Natural killer cell treated with Interleukin-12 subunit alpha and Interleukin-12 subunit beta and Interleukin-15 and Interleukin-18, amount 100 ng/mL, for 72 hours (primary cell): ENCODE results near the gene SEMA3B. TPM values are rescaled to one million over a fixed set of nuclear protein-coding genes. Genes with fewer than 3 reads are reported as not detected.
A peak's percentile ranks its signal among the peaks of the same experiment; 100 is the strongest.
"Not testable (repeated sequence)": the region's sequence is repeated elsewhere in the genome, so short reads cannot be mapped to it uniquely, and the experiment has no call there.

Source experiments
- ATAC-seq, 2 donors: fragments of 150-1000 bp; cut with Tn5 transposase in 1 of 2; sonication (Bioruptor Pico), chemical (Tn5 transposase) in 1 of 2; 2 replicates each; pipeline ENCODE4 v1.10.0; 2021
- DNase-seq: peaks from one replicate; pipeline ENCODE4 v3.0.0; 2022; ENCODE audit warnings: low spot score
- H3K27ac Mint-ChIP-seq, 2 donors: 1 replicate in 1 of 2; 2 replicates in 1 of 2; pipeline ENCODE4 v1.8.0; 2022; ENCODE audit warnings: mixed read lengths in 2 of 2, mild to moderate bottlenecking in 1 of 2, moderate library complexity in 1 of 2
- H3K27me3 Mint-ChIP-seq, 2 donors: 1 replicate in 1 of 2; 2 replicates in 1 of 2; pipeline ENCODE4 v1.8.0; 2022; ENCODE audit warnings: mixed read lengths in 2 of 2
- H3K36me3 Mint-ChIP-seq: one replicate; pipeline ENCODE4 v1.8.0; 2022; ENCODE audit warnings: mixed read lengths
- H3K4me1 Mint-ChIP-seq, 2 donors: 1 replicate in 1 of 2; 2 replicates in 1 of 2; pipeline ENCODE4 v1.8.0; 2022; ENCODE audit warnings: low read depth in 2 of 2, mixed read lengths in 2 of 2, mild to moderate bottlenecking in 1 of 2
- H3K4me3 Mint-ChIP-seq: one replicate; pipeline ENCODE4 v1.8.0; 2022; ENCODE audit warnings: mixed read lengths
- H3K9me3 Mint-ChIP-seq: 2 replicates; pipeline ENCODE4 v1.8.0; 2022; ENCODE audit warnings: mixed read lengths
- total RNA-seq, 2 donors: library from RNA; stranded (reverse); gene quantifications; one replicate each; pipeline ENCODE4 v1.2.3, GENCODE V29; 2022

SEMA3B gene
- total RNA-seq, 2 donors from 2014 or later: 0.89 to 1.2 TPM

DNA sequence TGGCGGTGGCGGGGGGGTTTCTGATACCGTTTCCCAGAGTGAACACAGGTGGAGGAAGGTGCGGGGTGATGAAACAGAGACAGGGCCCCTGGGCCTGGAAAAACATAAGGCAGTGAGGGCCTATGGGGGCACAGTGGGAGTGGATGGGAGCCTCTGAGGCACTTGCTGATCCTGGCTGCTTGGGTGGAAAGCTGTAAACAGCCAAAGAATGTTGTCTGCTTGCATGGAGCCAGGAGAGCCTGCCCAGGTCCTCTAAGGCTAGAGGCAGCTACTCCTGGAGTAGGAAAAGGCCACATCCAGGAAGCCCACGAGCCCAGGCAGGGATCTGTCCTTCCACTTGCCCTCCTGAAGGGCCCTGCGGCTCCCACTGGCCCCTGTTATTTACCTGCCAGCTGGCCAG is 2.9 kb upstream of the SEMA3B start:
- peaks cover 0 to 2% of the 10 kb centered on the region in 2 donors for H3K4me1 Mint-ChIP-seq
- peaks cover 0 to 2% of the 10 kb centered on the region in 2 donors for H3K27me3 Mint-ChIP-seq
- H3K36me3 Mint-ChIP-seq: no peaks in the 10 kb centered on the region
- H3K4me3 Mint-ChIP-seq: no peak overlapping the region
- no peak for DNase-seq
- no peak overlapping the region for H3K27ac Mint-ChIP-seq
- ATAC-seq: no peak
- H3K9me3 Mint-ChIP-seq: no peaks in the 10 kb centered on the region

DNA sequence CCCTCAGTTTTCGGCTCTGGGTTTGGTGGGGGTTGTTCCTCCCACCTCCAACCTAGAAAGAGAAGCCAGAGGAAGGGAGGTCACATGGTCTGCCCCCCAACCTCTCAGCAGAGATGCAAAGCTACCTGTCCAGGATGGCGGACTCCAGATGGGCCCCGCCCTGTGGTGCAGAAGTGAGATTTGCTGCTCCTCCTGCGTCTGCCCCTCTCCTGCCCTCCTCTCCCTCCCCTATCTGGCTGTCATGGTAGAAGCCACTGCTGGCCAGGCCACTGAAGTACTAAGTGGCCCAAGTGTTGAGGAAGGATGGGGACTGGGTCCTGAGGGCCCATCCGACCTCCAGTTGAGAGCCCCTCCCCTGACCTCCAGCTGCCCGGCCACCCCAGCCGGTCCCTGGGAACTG is 2.1 kb upstream of the SEMA3B start:
- Mint-ChIP-seq H3K27ac (no peak overlapping the region), H3K27me3 (peaks cover 0 to 2% of the 10 kb centered on the region in 2 donors), H3K9me3 (no peaks in the 10 kb centered on the region), H3K36me3 (no peaks in the 10 kb centered on the region), H3K4me3 (no peak overlapping the region), H3K4me1 (peaks cover 0 to 6% of the 10 kb centered on the region in 2 donors)
- ATAC-seq (no peak), DNase-seq (no peak)

DNA sequence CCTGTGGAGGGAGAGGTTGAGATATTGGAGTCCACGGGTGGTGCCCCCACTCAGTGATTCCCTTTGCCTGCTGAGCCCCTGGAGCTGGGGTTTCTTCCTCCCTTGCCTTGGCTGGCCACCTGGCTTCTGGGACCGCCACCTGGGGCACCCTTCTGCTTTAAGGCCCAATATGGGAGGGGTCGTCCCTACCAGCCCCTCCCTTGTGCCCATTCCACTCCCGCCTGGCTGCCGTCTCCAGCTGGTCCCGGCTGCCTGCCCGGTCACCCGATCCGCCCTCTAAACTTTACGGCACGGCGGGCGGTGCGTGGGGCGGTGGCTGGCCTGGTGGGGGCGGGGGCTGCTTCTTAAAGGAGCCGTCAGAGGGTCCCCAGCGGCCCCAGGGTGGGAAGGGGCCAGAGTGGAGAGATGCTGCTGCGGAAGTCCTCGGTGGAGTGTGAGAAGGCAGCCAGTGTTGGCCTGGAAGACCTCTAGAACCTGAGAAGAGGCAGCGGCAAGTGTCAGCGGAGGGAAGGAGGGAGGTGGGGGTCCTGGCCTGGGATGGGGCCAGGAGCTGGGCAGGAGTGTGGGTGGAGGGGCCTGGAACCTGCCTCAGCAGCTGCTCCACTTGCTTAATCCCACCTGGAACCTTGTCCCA is 1.6 kb upstream of the SEMA3B start:
- H3K27ac Mint-ChIP-seq: no peak overlapping the region
- H3K9me3 Mint-ChIP-seq: no peaks in the 10 kb centered on the region
- H3K36me3 Mint-ChIP-seq: no peaks in the 10 kb centered on the region
- H3K27me3 Mint-ChIP-seq: peaks cover 0 to 2% of the 10 kb centered on the region in 2 donors
- H3K4me3 Mint-ChIP-seq: no peak overlapping the region
- DNase-seq (no peak), ATAC-seq (no peak)
- H3K4me1 Mint-ChIP-seq: peaks cover 0 to 6% of the 10 kb centered on the region in 2 donors

DNA sequence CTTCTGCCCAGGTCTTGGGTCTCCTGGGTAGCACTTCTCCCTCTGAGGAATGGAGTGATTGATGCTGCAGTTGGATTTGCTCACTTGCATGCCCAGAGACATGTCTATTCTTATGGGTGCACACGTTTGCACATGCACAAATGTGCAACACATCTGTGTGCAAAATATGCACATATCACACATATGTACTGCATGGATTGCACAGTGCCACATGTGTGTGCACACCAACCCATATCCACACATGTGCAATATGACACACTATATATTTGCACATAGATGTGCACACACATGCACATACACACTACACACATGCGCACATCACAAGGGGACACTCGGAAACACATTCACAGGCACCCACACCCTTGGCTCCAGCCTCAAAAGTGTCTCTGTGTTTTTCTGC is 671 bp upstream of the SEMA3B start:
- Mint-ChIP-seq H3K27me3 (peaks cover 5 to 6% of the 10 kb centered on the region in 2 donors), H3K36me3 (no peaks in the 10 kb centered on the region), H3K27ac (no peak overlapping the region), H3K4me3 (no peak overlapping the region), H3K9me3 (no peaks in the 10 kb centered on the region), H3K4me1 (peaks cover 6 to 11% of the 10 kb centered on the region in 2 donors)
- ATAC-seq: no peak
- no peak for DNase-seq

DNA sequence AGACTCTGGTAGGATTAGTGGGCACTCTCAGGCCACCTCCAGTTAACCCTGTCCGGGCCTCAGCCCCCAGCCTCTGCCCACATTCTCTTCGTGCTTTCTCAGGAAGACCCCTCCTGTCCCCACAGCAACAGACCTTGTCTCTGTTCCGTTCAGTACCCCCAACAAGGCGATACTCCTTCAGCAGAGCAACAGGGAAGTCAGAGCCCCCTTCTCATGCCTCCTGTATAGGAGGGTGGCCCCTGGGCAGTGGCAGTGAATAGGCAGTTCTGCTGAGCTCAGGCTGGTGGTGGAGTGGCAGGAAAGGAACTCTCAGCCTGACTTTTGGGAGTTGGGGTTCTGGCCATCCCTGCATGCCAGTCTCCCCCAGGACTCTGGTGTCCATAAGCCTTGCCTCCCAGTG is 513 bp downstream of the SEMA3B start:
- peaks cover 10 to 12% of the 10 kb centered on the region in 2 donors for H3K27me3 Mint-ChIP-seq
- ATAC-seq: no peak
- no peak overlapping the region for H3K27ac Mint-ChIP-seq
- H3K36me3 Mint-ChIP-seq: no peaks in the 10 kb centered on the region
- DNase-seq: no peak
- H3K4me1 Mint-ChIP-seq: peaks cover 11 to 13% of the 10 kb centered on the region in 2 donors
- no peak overlapping the region for H3K4me3 Mint-ChIP-seq
- no peaks in the 10 kb centered on the region for H3K9me3 Mint-ChIP-seq

DNA sequence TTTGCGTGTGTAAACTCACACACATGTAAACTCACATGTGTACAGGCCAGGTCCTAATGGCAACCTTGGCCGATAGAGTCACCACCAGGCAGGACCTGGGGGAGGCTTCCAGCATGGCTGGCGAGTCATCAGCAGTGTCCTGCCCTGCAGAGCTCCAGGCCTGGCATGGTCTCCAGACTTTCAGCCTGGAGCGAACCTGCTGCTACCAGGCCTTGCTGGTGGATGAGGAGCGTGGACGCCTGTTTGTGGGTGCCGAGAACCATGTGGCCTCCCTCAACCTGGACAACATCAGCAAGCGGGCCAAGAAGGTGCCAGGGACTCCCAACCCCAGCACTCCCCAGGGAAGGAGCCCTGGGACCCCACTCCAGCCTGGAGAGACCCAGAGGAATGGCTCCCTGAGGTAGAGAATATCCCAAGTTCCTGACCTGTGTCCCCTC is 1.0 kb downstream of the SEMA3B start:
- peaks cover 12 to 14% of the 10 kb centered on the region in 2 donors for H3K27me3 Mint-ChIP-seq
- no peak overlapping the region for H3K4me3 Mint-ChIP-seq
- peaks cover 13 to 16% of the 10 kb centered on the region in 2 donors for H3K4me1 Mint-ChIP-seq
- no peak overlapping the region for H3K27ac Mint-ChIP-seq
- DNase-seq: no peak
- no peak for ATAC-seq
- H3K36me3 Mint-ChIP-seq: no peaks in the 10 kb centered on the region
- H3K9me3 Mint-ChIP-seq: no peaks in the 10 kb centered on the region

DNA sequence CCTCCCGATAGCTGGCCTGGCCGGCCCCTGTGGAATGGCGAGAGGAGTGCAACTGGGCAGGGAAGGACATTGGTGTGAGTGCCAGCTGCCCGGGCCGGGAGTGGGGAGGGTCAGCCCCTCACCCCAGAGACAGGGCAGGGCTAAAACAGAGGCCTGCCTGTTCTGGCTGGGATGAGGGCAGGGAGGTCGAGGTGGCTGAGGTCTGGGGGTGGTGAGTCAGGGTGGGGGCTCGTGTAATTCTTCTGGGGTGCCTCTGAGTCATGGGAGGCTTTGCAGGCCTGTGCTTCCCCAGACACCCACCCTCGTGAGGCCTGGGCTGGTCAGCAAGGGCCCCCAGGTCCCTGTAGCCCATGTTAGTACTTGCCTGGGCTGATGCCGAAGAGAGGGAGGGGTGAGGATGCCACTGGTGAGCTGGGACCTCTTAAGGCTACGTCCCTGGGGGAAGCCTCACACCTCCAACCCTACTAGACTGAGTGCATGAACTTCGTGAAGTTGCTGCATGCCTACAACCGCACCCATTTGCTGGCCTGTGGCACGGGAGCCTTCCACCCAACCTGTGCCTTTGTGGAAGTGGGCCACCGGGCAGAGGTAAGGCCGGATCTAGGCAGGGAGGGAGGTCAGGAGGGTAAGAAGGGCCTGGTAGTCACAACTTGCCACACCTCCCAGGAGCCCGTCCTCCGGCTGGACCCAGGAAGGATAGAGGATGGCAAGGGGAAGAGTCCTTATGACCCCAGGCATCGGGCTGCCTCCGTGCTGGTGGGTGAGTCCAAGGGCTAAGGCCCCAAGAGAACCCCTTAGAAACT is 1.7 kb downstream of the SEMA3B start:
- H3K4me1 Mint-ChIP-seq: peaks cover 16 to 17% of the 10 kb centered on the region in 2 donors
- no peak for DNase-seq
- H3K9me3 Mint-ChIP-seq: no peaks in the 10 kb centered on the region
- H3K27me3 Mint-ChIP-seq: peaks cover 15 to 19% of the 10 kb centered on the region in 2 donors
- H3K27ac Mint-ChIP-seq: no peak overlapping the region
- no peaks in the 10 kb centered on the region for H3K36me3 Mint-ChIP-seq
- no peak for ATAC-seq
- no peak overlapping the region for H3K4me3 Mint-ChIP-seq

DNA sequence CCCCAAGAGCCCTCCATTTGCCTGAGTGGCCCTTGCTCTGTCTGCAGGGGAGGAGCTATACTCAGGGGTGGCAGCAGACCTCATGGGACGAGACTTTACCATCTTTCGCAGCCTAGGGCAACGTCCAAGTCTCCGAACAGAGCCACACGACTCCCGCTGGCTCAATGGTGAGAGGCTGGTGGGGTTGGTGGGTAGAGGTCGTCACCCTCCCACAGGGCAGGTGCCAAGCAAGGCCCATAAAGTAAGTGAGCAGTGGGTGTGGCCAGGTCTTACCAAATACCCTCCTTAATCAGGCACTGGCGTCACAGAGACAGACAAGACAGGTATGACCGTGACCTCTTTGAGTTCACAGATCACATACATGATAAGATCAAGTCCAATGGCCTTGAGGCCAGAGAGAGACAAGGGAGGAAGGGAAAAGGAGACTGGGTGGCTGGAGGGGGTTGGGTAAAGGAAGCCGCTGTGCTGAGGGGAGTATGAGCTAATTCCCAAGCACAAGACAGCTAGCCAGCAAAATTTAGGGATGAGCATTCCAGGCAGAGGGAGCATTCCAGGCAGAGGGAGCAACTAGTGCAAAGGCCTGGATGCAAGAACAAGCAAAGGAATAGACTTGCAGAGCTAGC is 2.5 kb downstream of the SEMA3B start:
- H3K4me3 Mint-ChIP-seq: no peak overlapping the region
- peak overlapping the region in 1 of 2 donors; percentile 77 for H3K27ac Mint-ChIP-seq

DNA sequence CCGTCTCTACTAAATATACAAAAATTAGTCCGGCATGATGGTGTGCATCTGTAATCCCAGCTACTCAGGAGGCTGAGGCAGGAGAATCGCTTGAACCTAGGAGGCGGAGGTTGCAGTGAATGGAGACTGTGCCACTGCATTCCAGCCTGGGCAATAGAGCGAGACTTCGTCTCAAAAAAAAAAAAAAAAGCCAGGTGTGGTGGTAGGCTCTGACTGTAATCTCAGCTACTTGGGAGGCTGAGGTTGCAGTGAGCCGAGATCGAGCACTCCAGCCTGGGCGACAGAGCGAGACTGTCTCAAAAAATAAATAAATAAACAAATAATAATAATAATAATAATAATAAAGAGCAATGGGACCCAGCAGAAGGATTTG is 3.6 kb downstream of the SEMA3B start:
- H3K4me3 Mint-ChIP-seq, H3K27ac Mint-ChIP-seq, ATAC-seq, H3K36me3 Mint-ChIP-seq, H3K9me3 Mint-ChIP-seq, DNase-seq: not testable (repeated sequence)
- Mint-ChIP-seq H3K27me3 (peaks cover 19 to 24% of the 10 kb centered on the region in 2 donors), H3K4me1 (peaks cover 20 to 22% of the 10 kb centered on the region in 2 donors)

More for the DNA sequence above, 2.5 kb downstream of the SEMA3B start:
- Mint-ChIP-seq H3K36me3 (no peaks in the 10 kb centered on the region), H3K9me3 (no peaks in the 10 kb centered on the region), H3K4me1 (peaks cover 20 to 22% of the 10 kb centered on the region in 2 donors), H3K27me3 (peaks cover 19 to 24% of the 10 kb centered on the region in 2 donors)
- no peak for ATAC-seq
- no peak for DNase-seq

DNA sequence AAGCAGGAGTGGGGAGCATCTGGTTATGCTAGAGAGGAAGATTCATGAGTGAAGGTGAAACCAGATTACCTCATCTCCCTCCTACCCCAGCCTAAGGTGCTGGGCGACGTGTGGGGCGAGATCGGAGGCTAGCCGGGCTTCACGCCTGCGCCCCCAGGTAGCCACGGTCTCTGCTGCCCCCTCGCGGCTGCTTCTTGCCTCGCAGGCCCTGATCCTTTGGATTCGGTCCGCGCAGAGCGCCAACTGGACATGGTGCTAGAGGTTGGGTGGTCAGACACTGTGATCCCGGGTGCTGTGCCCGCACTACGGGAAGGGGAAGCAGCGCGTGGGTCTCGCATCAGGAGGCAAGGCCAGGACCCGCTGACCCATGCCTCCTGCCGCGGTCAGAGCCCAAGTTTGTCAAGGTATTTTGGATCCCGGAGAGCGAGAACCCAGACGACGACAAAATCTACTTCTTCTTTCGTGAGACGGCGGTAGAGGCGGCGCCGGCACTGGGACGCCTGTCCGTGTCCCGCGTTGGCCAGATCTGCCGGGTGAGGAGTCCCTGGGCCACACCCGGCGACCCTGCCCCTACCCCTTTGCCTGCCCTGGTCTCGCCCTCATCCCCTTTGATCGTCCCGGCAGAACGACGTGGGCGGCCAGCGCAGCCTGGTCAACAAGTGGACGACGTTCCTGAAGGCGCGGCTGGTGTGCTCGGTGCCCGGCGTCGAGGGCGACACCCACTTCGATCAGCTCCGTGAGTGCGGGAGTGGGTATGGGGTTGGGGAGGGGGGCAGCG is 4.2 kb downstream of the SEMA3B start:
- peak overlapping the region; percentile 82 for H3K4me3 Mint-ChIP-seq
- peak; percentile 90 for DNase-seq
- H3K4me1 Mint-ChIP-seq: peaks cover 20 to 22% of the 10 kb centered on the region in 2 donors
- H3K27ac Mint-ChIP-seq: no peak overlapping the region
- peaks cover 21 to 24% of the 10 kb centered on the region in 2 donors for H3K27me3 Mint-ChIP-seq
- H3K9me3 Mint-ChIP-seq: no peaks in the 10 kb centered on the region
- H3K36me3 Mint-ChIP-seq: no peaks in the 10 kb centered on the region
- ATAC-seq: peak; percentile 90 to 92

DNA sequence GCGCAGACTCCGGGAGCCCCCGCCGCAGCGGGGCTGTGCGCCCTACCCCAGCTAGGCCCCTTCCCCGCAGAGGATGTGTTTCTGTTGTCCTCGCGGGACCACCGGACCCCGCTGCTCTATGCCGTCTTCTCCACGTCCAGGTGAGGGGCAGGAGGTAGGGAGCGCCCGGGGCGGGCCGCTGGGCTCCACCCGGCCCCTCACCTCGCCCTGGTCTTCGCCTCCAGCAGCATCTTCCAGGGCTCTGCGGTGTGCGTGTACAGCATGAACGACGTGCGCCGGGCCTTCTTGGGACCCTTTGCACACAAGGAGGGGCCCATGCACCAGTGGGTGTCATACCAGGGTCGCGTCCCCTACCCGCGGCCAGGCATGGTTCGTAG is 4.7 kb downstream of the SEMA3B start:
- Mint-ChIP-seq H3K4me1 (peaks cover 20 to 22% of the 10 kb centered on the region in 2 donors), H3K27ac (no peak overlapping the region), H3K9me3 (no peaks in the 10 kb centered on the region), H3K4me3 (peak overlapping the region; percentile 43), H3K36me3 (no peaks in the 10 kb centered on the region), H3K27me3 (peaks cover 21 to 24% of the 10 kb centered on the region in 2 donors)
- DNase-seq: no peak
- no peak for ATAC-seq

DNA sequence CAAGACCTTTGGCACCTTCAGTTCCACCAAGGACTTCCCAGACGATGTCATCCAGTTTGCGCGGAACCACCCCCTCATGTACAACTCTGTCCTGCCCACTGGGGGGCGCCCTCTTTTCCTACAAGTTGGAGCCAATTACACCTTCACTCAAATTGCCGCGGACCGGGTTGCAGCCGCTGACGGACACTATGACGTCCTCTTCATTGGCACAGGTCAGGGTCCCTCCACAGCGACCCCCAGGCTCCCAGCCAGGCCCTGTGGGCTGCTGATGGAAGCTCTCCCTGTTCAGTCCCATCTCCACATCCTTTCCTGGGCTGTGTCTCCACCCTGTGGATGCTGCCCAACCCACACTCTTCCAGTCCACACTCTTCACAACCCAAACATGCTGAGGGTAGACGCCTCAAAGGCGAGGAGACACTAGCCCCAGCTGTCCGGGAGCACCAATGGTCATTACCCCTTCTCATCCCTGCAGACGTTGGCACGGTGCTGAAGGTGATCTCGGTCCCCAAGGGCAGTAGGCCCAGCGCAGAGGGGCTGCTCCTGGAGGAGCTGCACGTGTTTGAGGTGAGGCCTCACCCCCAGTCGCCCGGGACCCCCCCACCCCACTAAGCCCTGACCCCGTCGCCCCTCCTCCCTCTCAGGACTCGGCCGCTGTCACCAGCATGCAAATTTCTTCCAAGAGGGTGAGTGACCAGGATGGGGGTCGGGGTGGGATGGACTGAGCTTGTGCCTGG is 5.6 kb downstream of the SEMA3B start:
- DNase-seq (peak; percentile 79), ATAC-seq (no peak)
- Mint-ChIP-seq H3K36me3 (no peaks in the 10 kb centered on the region), H3K27me3 (peaks cover 21 to 24% of the 10 kb centered on the region in 2 donors), H3K9me3 (no peaks in the 10 kb centered on the region), H3K4me1 (peaks cover 20 to 22% of the 10 kb centered on the region in 2 donors), H3K27ac (peak overlapping the region; percentile 14 to 76), H3K4me3 (peak overlapping the region; percentile 43)
